Non-pigmented ciliary epithelial cell (primary cell): Measurements from ENCODE around the gene CDX2.

Experiments
- DNase-seq: peaks from one replicate; pipeline ENCODE4 v3.0.0-alpha.2; 2010; ENCODE audit warnings: low read depth

Gene CDX2

GRCh38 chr13:27917121-27917947 lies 51.8 kb downstream of the CDX2 start:
- DNase-seq: no peak

GRCh38 chr13:27915301-27916207 lies 53.6 kb downstream of the CDX2 start:
- no peak for DNase-seq

GRCh38 chr13:27913160-27913559 lies 56.0 kb downstream of the CDX2 start:
- no peak for DNase-seq

DNA sequence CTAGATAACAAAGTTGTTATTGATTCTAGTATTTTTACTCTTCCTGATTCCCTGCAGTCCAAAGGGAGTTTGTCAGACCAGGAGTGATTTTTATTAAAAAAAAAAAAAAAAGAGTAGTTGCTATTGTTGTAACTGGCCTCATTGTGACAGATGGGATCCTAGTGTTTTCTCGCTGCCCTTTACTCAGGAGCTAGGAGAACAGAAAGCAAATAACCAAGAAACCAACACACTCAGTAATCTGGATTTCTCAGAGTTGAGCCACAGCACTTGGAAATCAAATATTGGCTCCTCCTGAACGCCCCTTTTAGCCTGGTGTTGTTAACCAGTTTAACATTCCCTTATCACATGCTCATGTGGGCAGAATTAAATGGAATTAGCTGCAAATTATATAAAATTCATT lies 57.6 kb downstream of the CDX2 start:
- DNase-seq: no peak
